Panc1 (cell line): ENCODE measurements around the gene SFSWAP.

ENCODE experiments used
- CTCF ChIP-seq: fragments of 450-650 bp; IDR thresholded peaks from 2 replicates; pipeline ENCODE4 v1.5.1; 2017; ENCODE audit warnings: mild to moderate bottlenecking
- POLR2AphosphoS5 ChIP-seq: IDR thresholded peaks from 2 replicates; pipeline ENCODE4 v1.6.1; 2012; ENCODE audit warnings: mild to moderate bottlenecking, low read depth, low read length, moderate library complexity
- REST ChIP-seq, 2 experiments: IDR thresholded peaks; 2 replicates each; pipeline ENCODE4 v1.6.1; 2011 to 2012; ENCODE audit warnings: low read depth in 2 of 2, control low read depth in 1 of 2, low read length in 1 of 2, mild to moderate bottlenecking in 1 of 2, moderate library complexity in 1 of 2; ENCODE audit not compliant: insufficient read depth in 1 of 2
- SIN3A ChIP-seq: IDR thresholded peaks from 2 replicates; pipeline ENCODE4 v1.6.1; 2012; ENCODE audit warnings: low read depth, mild to moderate bottlenecking, low read length, moderate library complexity, borderline replicate concordance; ENCODE audit not compliant: insufficient read depth
- TCF7L2 ChIP-seq: IDR thresholded peaks from 2 replicates; pipeline ENCODE4 v1.6.1; 2011; ENCODE audit warnings: mild to moderate bottlenecking, low read depth, low read length, inconsistent platforms

- no peak for TF ChIP-seq SIN3A
- TF ChIP-seq REST (IDR thresholded peaks at IDR 0.05; ENCODE audit: insufficient read depth in 1 of 2, low read depth in 2 of 2, low read length in 1 of 2) = no peak
- TF ChIP-seq POLR2AphosphoS5 = no peak
- no peak for TF ChIP-seq CTCF
- no peak for TF ChIP-seq TCF7L2
Measured at GRCh38 chr12:131847456-131847855, 136.6 kb downstream of the SFSWAP start.
